Mucosa of descending colon (tissue), 3 donors: ENCODE measurements around the gene FLNB. TPM values are rescaled to one million over a fixed set of nuclear protein-coding genes. Genes with fewer than 3 reads are reported as not detected.
A peak's percentile ranks its signal among the peaks of the same experiment; 100 is the strongest.

Experiments used
- ATAC-seq: fragments of 200-7000 bp; cut with Tn5 transposase; one replicate; pipeline ENCODE4 v1.9.1; 2020; ENCODE audit warnings: mild to moderate bottlenecking, moderate library complexity
- DNase-seq, 3 donors: peaks; one replicate each; pipeline ENCODE4 v3.0.0-alpha.2; 2020
- H3K36me3 ChIP-seq: fragments of 200-600 bp; one replicate; pipeline ENCODE4 v1.8.0; 2021; ENCODE audit warnings: low read depth, mild to moderate bottlenecking
- H3K4me1 ChIP-seq: fragments of 200-600 bp; one replicate; pipeline ENCODE4 v1.8.0; 2021; ENCODE audit warnings: low read depth, mild to moderate bottlenecking
- H3K4me3 ChIP-seq: fragments of 200-600 bp; one replicate; pipeline ENCODE4 v1.8.0; 2021; ENCODE audit warnings: mild to moderate bottlenecking
- H3K9me3 ChIP-seq: fragments of 200-600 bp; one replicate; pipeline ENCODE4 v1.8.0; 2021; ENCODE audit warnings: mild to moderate bottlenecking
- intact Hi-C, 2 donors: fragments of 100-400 bp; cut with DNase I in 1 of 2; cut with micrococcal nuclease in 1 of 2; formaldehyde crosslinking; loops; one replicate each; pipeline versions ENCODE4 v1.11.0 to v1.11.1; 2022; cut with DNase I, micrococcal nuclease
- total RNA-seq, 3 donors: library from RNA; stranded (reverse); fragmentation: NEBNext Ultra II Directional in 2 of 3; extraction: Animal tissue kit (Norgen Biotek cat#: 25700) in 2 of 3; gene quantifications; one replicate each; pipeline versions ENCODE4 v1.2.1 to v1.2.4, GENCODE V29; 2021 to 2023
- TF ChIP-seq, protein P1 (sequence below): fragments of 200-600 bp; IDR thresholded peaks from one replicate; pipeline ENCODE4 v1.8.0; 2022; ENCODE audit warnings: antibody characterized with exemption, mild to moderate bottlenecking
- donor health status: DM: no; HTN: no; CAD: no; lungs with moderate emphysema.
- donor health status: DM: no; HTN: no; CAD: no.
- donor health status: DM: no; HTN: yes; CAD: no.

Gene FLNB
- total RNA-seq, 3 donors from 2014 or later: 256 to 555 (median 357) TPM

DNA sequence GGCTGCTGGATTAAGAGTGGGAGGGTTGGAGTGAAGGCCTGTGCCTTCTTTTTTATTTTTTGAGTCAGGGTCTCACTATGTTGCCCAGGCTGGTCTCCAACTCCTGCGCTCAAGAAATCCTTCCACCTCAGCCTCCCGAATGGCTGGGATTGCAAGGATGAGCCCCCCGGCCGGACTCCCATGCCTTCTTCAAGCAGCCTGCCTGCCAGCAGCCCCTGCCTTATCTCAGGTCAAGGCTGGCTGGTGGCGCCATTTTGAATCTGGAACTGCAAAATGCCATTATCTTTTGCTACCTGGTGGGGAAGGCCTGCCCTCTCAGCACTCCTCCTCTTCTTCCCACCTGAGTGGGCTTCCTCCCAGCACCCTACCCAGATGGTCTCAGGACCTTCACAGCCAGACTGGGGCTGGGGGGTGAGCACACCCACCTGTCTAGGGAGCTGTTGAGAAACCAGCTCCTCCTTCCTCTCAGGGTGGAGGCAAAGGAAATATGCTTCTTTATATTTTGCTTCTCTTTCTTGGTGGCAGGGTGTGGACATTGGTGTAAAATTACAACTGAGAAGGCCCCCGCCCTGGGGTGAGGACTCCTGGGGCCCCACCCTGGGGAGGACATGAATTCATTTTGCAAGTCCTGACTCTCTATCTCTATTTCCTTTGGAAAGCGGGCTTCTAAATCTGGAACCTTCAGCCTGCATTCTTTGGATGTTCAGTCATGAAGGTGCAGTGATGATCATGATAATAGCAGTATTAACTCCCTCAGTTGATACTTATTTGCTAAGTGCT is 7.7 kb upstream of the FLNB start:
- no peak overlapping the region for H3K4me3 ChIP-seq
- TF ChIP-seq, protein P1, sequence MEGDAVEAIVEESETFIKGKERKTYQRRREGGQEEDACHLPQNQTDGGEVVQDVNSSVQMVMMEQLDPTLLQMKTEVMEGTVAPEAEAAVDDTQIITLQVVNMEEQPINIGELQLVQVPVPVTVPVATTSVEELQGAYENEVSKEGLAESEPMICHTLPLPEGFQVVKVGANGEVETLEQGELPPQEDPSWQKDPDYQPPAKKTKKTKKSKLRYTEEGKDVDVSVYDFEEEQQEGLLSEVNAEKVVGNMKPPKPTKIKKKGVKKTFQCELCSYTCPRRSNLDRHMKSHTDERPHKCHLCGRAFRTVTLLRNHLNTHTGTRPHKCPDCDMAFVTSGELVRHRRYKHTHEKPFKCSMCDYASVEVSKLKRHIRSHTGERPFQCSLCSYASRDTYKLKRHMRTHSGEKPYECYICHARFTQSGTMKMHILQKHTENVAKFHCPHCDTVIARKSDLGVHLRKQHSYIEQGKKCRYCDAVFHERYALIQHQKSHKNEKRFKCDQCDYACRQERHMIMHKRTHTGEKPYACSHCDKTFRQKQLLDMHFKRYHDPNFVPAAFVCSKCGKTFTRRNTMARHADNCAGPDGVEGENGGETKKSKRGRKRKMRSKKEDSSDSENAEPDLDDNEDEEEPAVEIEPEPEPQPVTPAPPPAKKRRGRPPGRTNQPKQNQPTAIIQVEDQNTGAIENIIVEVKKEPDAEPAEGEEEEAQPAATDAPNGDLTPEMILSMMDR: no peak
- no peaks in the 10 kb centered on the region for H3K9me3 ChIP-seq
- peaks cover 23% of the 10 kb centered on the region for H3K4me1 ChIP-seq
- intact Hi-C loops: loop anchor here in 1 of 2 donors (10.0 kb wide), 1 partner anchor 164 kb away; no protein-coding TSS in a partner anchor
- DNase-seq: peak in 2 of 3 donors; percentile 67 to 76
- no peaks in the 10 kb centered on the region for H3K36me3 ChIP-seq
- ATAC-seq: peak; percentile 47

DNA sequence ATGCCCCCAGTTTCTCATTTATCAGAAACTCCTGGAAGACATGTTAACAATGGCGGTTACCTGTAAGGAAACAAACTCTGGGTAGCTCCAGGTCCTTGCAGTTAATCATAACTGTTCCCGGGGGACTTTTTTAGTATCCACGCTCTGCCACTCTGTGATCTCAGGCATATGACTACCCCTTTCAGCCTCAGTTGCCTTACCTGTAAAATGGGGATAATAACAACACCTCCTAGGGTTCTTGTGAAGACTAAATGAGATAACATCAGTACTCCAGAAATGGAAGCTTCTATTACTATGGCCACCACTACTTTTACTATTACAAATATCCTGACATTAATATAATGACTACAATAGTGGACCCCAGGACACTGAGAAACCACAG is 7.1 kb upstream of the FLNB start:
- DNase-seq: no peak
- Histone ChIP-seq H3K4me3 (no peak overlapping the region), H3K36me3 (no peaks in the 10 kb centered on the region), H3K4me1 (peaks cover 23% of the 10 kb centered on the region), H3K9me3 (no peaks in the 10 kb centered on the region)
- no peak for ATAC-seq
- intact Hi-C loops: loop anchor here in 1 of 2 donors (10.0 kb wide), 1 partner anchor 164 kb away; no protein-coding TSS in a partner anchor
- TF ChIP-seq, protein P1: no peak

DNA sequence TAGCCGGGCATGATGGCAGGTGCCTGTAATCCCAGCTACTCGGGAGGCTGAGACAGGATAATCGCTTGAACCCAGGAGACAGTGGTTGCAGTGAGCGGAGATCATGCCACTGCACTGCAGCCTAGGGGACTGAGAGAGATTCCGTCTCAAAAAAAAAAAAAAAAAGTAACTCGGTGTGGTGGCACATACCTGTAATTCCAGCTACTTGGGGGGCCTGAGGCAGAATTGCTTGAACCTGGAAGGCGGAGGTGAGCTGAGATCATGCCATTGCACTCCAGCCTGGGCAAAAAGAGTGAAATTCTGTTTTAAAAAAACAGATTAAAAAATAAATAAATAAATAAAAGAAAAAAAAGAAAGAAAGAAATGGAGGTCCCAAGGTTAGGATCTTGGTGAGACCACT is 6.2 kb upstream of the FLNB start:
- no peak for DNase-seq
- TF ChIP-seq, protein P1: no peak
- Histone ChIP-seq H3K36me3 (no peaks in the 10 kb centered on the region), H3K4me1 (peaks cover 23% of the 10 kb centered on the region), H3K4me3 (no peak overlapping the region), H3K9me3 (no peaks in the 10 kb centered on the region)
- intact Hi-C loops: loop anchor here in 1 of 2 donors (10.0 kb wide), 1 partner anchor 163 kb away; no protein-coding TSS in a partner anchor
- no peak for ATAC-seq

DNA sequence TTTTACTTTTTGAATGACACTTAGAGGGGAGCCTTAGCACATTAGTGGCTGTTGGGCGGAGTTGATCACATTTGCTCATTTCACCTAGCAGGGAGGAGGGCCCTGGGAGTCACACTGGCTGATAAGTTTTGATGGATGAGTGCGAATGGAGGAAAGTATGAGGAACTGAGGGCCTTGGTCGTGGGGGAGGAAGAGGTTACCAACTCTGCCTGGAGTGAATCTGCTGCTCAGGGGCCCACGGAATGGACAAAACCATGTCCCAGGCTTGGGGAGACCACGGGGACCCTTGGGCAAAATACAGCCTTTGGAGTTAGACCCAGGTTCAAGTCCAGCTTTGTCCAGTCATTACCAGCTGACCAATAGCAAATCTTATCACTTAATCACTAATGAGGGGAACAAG is 5.1 kb upstream of the FLNB start:
- ATAC-seq: no peak
- no peaks in the 10 kb centered on the region for H3K9me3 ChIP-seq
- DNase-seq: no peak
- H3K4me3 ChIP-seq: no peak overlapping the region
- intact Hi-C loops: loop anchor here in 1 of 2 donors (10.0 kb wide), 1 partner anchor 162 kb away; no protein-coding TSS in a partner anchor
- TF ChIP-seq, protein P1: no peak
- H3K4me1 ChIP-seq: peaks cover 20% of the 10 kb centered on the region
- no peaks in the 10 kb centered on the region for H3K36me3 ChIP-seq

DNA sequence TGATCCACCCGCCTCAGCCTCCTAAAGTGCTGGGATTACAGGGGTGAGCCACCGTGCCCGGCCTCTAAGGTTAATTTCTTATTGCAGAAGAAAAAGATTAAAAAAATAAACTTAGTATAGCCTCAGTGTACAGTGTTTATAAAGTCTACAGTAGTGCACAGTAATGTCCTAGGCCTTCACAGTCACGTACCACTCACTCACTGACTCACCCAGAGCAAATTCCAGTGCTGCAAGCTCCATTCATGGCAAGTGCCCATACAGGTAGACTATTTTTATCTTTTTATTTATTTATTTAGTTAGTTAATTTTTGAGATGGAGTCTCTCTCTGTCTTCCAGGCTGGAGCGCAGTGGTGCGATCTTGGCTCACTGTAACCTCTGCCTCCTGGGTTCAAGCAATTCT is 3.2 kb upstream of the FLNB start:
- intact Hi-C loops: loop anchor here in 1 of 2 donors (10.0 kb wide), 1 partner anchor 160 kb away; no protein-coding TSS in a partner anchor
- no peak for ATAC-seq

More for the DNA sequence above, 3.2 kb upstream of the FLNB start:
- Histone ChIP-seq H3K36me3 (no peaks in the 10 kb centered on the region), H3K4me1 (peaks cover 6% of the 10 kb centered on the region), H3K4me3 (no peak overlapping the region), H3K9me3 (no peaks in the 10 kb centered on the region)
- no peak for DNase-seq
- TF ChIP-seq, protein P1: no peak
